ENCODE measurements around the gene TAS2R9.

The TAS2R9 gene

DNA sequence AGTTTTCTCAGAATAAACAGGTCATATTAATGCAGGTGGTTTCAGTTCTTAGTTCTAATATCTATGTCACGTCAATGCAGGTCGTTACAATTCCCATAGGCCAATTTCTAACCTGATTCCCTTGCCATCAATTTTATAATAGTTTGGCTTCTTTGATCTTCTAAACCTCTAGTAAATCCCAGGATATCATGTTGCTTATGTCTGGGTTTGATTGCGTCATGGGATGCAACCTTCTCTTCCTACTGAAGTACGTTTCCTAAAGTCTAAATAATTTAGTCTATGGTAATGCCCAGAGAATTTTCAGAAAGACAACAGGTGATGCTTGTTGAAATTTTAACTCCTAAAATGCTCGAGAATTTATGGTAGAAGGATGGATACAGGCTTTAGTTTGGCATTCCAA lies 26.7 kb downstream of the TAS2R9 start:
- H3K4me3 ChIP-seq (replicated peaks; ENCODE audit: insufficient read depth, low read length) = no peak overlapping the region
- H3K27me3 ChIP-seq (ENCODE audit: insufficient read depth, poor library complexity, severe bottlenecking) = no peaks in the 10 kb centered on the region
- no peak for DNase-seq (ENCODE audit: low read depth in 1 of 2, low spot score in 1 of 2)
- TF ChIP-seq, protein P1, sequence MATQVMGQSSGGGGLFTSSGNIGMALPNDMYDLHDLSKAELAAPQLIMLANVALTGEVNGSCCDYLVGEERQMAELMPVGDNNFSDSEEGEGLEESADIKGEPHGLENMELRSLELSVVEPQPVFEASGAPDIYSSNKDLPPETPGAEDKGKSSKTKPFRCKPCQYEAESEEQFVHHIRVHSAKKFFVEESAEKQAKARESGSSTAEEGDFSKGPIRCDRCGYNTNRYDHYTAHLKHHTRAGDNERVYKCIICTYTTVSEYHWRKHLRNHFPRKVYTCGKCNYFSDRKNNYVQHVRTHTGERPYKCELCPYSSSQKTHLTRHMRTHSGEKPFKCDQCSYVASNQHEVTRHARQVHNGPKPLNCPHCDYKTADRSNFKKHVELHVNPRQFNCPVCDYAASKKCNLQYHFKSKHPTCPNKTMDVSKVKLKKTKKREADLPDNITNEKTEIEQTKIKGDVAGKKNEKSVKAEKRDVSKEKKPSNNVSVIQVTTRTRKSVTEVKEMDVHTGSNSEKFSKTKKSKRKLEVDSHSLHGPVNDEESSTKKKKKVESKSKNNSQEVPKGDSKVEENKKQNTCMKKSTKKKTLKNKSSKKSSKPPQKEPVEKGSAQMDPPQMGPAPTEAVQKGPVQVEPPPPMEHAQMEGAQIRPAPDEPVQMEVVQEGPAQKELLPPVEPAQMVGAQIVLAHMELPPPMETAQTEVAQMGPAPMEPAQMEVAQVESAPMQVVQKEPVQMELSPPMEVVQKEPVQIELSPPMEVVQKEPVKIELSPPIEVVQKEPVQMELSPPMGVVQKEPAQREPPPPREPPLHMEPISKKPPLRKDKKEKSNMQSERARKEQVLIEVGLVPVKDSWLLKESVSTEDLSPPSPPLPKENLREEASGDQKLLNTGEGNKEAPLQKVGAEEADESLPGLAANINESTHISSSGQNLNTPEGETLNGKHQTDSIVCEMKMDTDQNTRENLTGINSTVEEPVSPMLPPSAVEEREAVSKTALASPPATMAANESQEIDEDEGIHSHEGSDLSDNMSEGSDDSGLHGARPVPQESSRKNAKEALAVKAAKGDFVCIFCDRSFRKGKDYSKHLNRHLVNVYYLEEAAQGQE (IDR thresholded peaks at IDR 0.05; ENCODE audit: insufficient replicate concordance, low read depth) = no peak
- TF ChIP-seq SPI1 (IDR thresholded peaks at IDR 0.05; ENCODE audit: borderline replicate concordance, low read depth) = no peak
- TF ChIP-seq, protein P2, sequence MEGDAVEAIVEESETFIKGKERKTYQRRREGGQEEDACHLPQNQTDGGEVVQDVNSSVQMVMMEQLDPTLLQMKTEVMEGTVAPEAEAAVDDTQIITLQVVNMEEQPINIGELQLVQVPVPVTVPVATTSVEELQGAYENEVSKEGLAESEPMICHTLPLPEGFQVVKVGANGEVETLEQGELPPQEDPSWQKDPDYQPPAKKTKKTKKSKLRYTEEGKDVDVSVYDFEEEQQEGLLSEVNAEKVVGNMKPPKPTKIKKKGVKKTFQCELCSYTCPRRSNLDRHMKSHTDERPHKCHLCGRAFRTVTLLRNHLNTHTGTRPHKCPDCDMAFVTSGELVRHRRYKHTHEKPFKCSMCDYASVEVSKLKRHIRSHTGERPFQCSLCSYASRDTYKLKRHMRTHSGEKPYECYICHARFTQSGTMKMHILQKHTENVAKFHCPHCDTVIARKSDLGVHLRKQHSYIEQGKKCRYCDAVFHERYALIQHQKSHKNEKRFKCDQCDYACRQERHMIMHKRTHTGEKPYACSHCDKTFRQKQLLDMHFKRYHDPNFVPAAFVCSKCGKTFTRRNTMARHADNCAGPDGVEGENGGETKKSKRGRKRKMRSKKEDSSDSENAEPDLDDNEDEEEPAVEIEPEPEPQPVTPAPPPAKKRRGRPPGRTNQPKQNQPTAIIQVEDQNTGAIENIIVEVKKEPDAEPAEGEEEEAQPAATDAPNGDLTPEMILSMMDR (IDR thresholded peaks at IDR 0.05; ENCODE audit: insufficient read depth, low read length) = no peak
- TF ChIP-seq GABPA (IDR thresholded peaks at IDR 0.05; ENCODE audit: low read depth) = no peak
- TF ChIP-seq POLR2AphosphoS5 (IDR thresholded peaks at IDR 0.05; ENCODE audit: low read depth) = no peak
- no peak overlapping the region for H3K27ac ChIP-seq (replicated peaks)

DNA sequence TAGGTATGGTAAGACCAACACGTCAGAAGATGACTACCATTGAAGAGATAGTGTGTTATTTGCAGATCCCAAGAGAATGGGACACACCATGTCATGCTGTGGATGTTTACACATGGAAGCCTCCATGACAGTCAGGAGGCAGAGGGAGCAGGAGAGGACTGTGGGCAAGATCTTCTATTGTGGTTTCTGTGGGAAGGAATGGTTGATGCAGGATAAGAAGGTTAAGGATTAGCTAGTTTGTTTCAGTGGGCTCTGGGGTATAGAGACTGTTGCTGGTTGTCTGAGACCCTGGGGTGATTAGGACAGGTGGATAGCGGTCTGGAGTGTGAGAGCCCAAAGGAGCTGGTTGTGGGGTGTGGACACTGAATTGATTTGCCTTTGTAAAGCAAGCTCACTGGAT lies 30.9 kb downstream of the TAS2R9 start:
- Histone ChIP-seq H3K27me3 (ENCODE audit: insufficient read depth, poor library complexity, severe bottlenecking) (no peaks in the 10 kb centered on the region), H3K4me3 (replicated peaks; ENCODE audit: insufficient read depth, low read length) (no peak overlapping the region), H3K27ac (replicated peaks) (no peak overlapping the region)
- TF ChIP-seq SPI1 (IDR thresholded peaks at IDR 0.05; ENCODE audit: borderline replicate concordance, low read depth) (no peak), GABPA (IDR thresholded peaks at IDR 0.05; ENCODE audit: low read depth) (no peak), POLR2AphosphoS5 (IDR thresholded peaks at IDR 0.05; ENCODE audit: low read depth) (no peak)
- TF ChIP-seq, protein P2 (IDR thresholded peaks at IDR 0.05; ENCODE audit: insufficient read depth, low read length) = no peak
- TF ChIP-seq, protein P1 (IDR thresholded peaks at IDR 0.05; ENCODE audit: insufficient replicate concordance, low read depth) = no peak
- no peak for DNase-seq (ENCODE audit: low read depth in 1 of 2, low spot score in 1 of 2)

DNA sequence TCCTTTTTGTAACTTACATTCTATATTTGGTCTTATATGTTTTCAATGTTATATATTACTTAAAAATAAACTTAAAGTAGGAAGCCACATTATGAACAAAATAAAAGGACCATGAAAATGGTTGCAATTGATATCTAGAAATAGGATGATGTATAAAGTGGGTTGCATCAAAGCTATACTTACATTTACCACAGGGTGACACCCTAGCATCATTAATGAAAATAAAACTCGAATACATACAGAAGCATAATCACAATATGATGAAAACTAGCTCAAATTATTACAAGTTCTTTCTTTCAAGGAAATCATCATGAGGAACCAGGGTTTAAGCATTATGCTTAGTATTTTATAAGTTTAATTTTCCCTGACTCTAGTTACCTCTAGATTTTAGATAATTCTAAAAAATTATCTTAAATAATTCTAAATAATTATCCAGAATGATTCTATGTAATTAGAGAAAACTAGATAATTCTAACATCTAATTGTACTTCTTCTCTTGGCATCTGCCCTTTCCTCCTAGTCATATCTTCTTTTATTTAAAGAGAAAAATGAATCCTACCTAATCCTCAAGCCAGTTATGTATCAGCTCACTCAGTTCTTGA lies 38.7 kb downstream of the TAS2R9 start:
- no peak overlapping the region for H3K27ac ChIP-seq (replicated peaks)
- DNase-seq (ENCODE audit: low read depth in 1 of 2, low spot score in 1 of 2) = no peak
- peaks cover 20% of the 10 kb centered on the region for H3K27me3 ChIP-seq (ENCODE audit: insufficient read depth, poor library complexity, severe bottlenecking)
- H3K4me3 ChIP-seq (replicated peaks; ENCODE audit: insufficient read depth, low read length) = no peak overlapping the region
- TF ChIP-seq GABPA (IDR thresholded peaks at IDR 0.05; ENCODE audit: low read depth) = no peak
- TF ChIP-seq POLR2AphosphoS5 (IDR thresholded peaks at IDR 0.05; ENCODE audit: low read depth) = no peak
- TF ChIP-seq, protein P1 (IDR thresholded peaks at IDR 0.05; ENCODE audit: insufficient replicate concordance, low read depth) = no peak
- TF ChIP-seq, protein P2 (IDR thresholded peaks at IDR 0.05; ENCODE audit: insufficient read depth, low read length) = peak; percentile 1
- no peak for TF ChIP-seq SPI1 (IDR thresholded peaks at IDR 0.05; ENCODE audit: borderline replicate concordance, low read depth)
